K562 (cell line): ENCODE measurements around the gene PAPOLB. TPM values are rescaled to one million over a fixed set of nuclear protein-coding genes. Genes with fewer than 3 reads are reported as not detected.

Source experiments
- ATAC-seq: fragments of 200-7000 bp; cut with Tn5 transposase; 3 replicates; pipeline ENCODE4 v1.9.1; 2020; ENCODE audit warnings: moderate library complexity
- BruUV-seq: library from RNA; stranded (reverse); fragments of 400-500 nt; replicated peaks from 2 replicates; lab custom pipeline; 2021; lab: Mats Ljungman, UMichigan
- CTCF ChIA-PET: fragments of 300-600 bp; formaldehyde crosslinking; extraction: SDS; loops from one replicate; lab custom pipeline; 2021; ENCODE audit warnings: low intra/inter-chr PET ratio; lab: Yijun Ruan, JAX
- POLR2A ChIA-PET: fragments of 300-600, 350-650 bp; sonication (Branson Sonifier 250); formaldehyde crosslinking; extraction: SDS; loops from one replicate; lab custom pipeline; 2021; ENCODE audit warnings: antibody characterized with exemption, inconsistent platforms; lab: Yijun Ruan, JAX
- DNase-seq, 4 experiments: peaks; one replicate each; pipeline versions ENCODE4 v3.0.0 to v3.0.0-alpha.2; 2011 to 2018; ENCODE audit warnings: low spot score in 3 of 4, mixed read lengths in 3 of 4; ENCODE audit errors: extremely low read depth in 1 of 4
- FAIRE-seq: peaks from 2 replicates; lab custom pipeline; 2011; peaks lifted over from hg19 to GRCh38; lab: Jason Lieb, UNC
- H2AFZ ChIP-seq: 2 replicates; pipeline ENCODE4 v1.6.0; 2011; ENCODE audit warnings: low read depth, low read length, control low read depth, inconsistent platforms
- H3K27ac ChIP-seq: fragments of 200-600 bp; 3 replicates; pipeline ENCODE4 v1.8.0; 2011; ENCODE audit warnings: low read depth, mild to moderate bottlenecking, control low read depth, inconsistent platforms, low read length, moderate library complexity, mixed read lengths; ENCODE audit errors: extremely low read depth
- H3K27me3 ChIP-seq, 2 experiments: fragments of 300-600 bp in 1 of 2; 2 replicates in 1 of 2; 3 replicates in 1 of 2; pipeline versions ENCODE4 v1.6.0 to v1.8.0; 2011; ENCODE audit warnings: inconsistent platforms in 2 of 2, low read length in 2 of 2, mild to moderate bottlenecking in 1 of 2, mixed read lengths in 1 of 2, moderate library complexity in 1 of 2; ENCODE audit not compliant: control insufficient read depth in 2 of 2, insufficient read depth in 2 of 2
- H3K36me3 ChIP-seq: fragments of 300-600 bp; 3 replicates; pipeline ENCODE4 v1.8.0; 2011; ENCODE audit warnings: mild to moderate bottlenecking, low read length, inconsistent platforms; ENCODE audit not compliant: control insufficient read depth, insufficient read depth
- H3K4me1 ChIP-seq, 2 experiments: fragments of 200-600 bp in 1 of 2; replicated peaks in 1 of 2; 2 replicates in 1 of 2; 3 replicates in 1 of 2; pipeline versions ENCODE4 v1.5.1 to v1.8.0; 2011; ENCODE audit warnings: inconsistent platforms in 2 of 2, low read length in 2 of 2, mild to moderate bottlenecking in 1 of 2, mixed read lengths in 1 of 2, moderate library complexity in 1 of 2; ENCODE audit not compliant: control insufficient read depth in 2 of 2, insufficient read depth in 2 of 2
- H3K4me2 ChIP-seq: 2 replicates; pipeline ENCODE4 v1.6.1; 2011; ENCODE audit warnings: low read length, control low read depth, inconsistent platforms, mixed read lengths; ENCODE audit not compliant: insufficient read depth
- H3K4me3 ChIP-seq: fragments of 200-600 bp; sonication (generic), shearing (Covaris generic); 2 replicates; pipeline ENCODE4 v1.5.1; 2016; ENCODE audit warnings: control low read depth, inconsistent platforms
- H3K79me2 ChIP-seq: fragments of 200-600 bp; 3 replicates; pipeline ENCODE4 v1.8.0; 2011; ENCODE audit warnings: low read length, inconsistent platforms; ENCODE audit not compliant: control insufficient read depth, insufficient read depth
- H3K9ac ChIP-seq, 2 experiments: 2 replicates each; pipeline versions ENCODE4 v1.6.0 to v1.6.1; 2011; ENCODE audit warnings: low read depth in 2 of 2, low read length in 2 of 2, control low read depth in 1 of 2, inconsistent platforms in 1 of 2, mild to moderate bottlenecking in 1 of 2, mixed read lengths in 1 of 2; ENCODE audit not compliant: insufficient read depth in 1 of 2
- H3K9me1 ChIP-seq: one replicate; pipeline ENCODE4 v1.6.0; 2011; ENCODE audit warnings: inconsistent platforms, mild to moderate bottlenecking, low read length, moderate library complexity; ENCODE audit not compliant: control insufficient read depth, insufficient read depth
- H3K9me3 ChIP-seq: replicated peaks from 2 replicates; pipeline ENCODE4 v1.5.1; 2011; ENCODE audit warnings: low read depth, low read length, inconsistent platforms; ENCODE audit not compliant: control insufficient read depth, insufficient read depth
- H4K20me1 ChIP-seq: replicated peaks from 2 replicates; pipeline ENCODE4 v1.6.1; 2011; ENCODE audit warnings: low read length, inconsistent platforms, mixed read lengths; ENCODE audit not compliant: control insufficient read depth, insufficient read depth
- CLOCK ChIP-seq: fragments of 250-450 bp; sonication (Bioruptor Pico); IDR thresholded peaks from 2 replicates; pipeline ENCODE4 v1.4.0; 2020; ENCODE audit warnings: mild to moderate bottlenecking, moderate library complexity, borderline replicate concordance
- GATAD2B ChIP-seq: fragments of 450-650 bp; IDR thresholded peaks from 2 replicates; pipeline ENCODE4 v1.6.1; 2017; ENCODE audit warnings: mild to moderate bottlenecking, borderline replicate concordance
- IFI16 ChIP-seq: fragments of 250-450 bp; sonication (Bioruptor Pico); IDR thresholded peaks from 2 replicates; pipeline ENCODE4 v2.1.2; 2022; ENCODE audit warnings: mild to moderate bottlenecking, inconsistent platforms
- KHSRP ChIP-seq: fragments of 450-650 bp; IDR thresholded peaks from 2 replicates; pipeline ENCODE4 v1.6.1; 2017
- MITF ChIP-seq: IDR thresholded peaks from 2 replicates; pipeline ENCODE4 v1.6.1; 2014; ENCODE audit warnings: antibody characterized with exemption
- NEUROD1 ChIP-seq: fragments of 150-350 bp; IDR thresholded peaks from 2 replicates; pipeline ENCODE4 v1.6.1; 2014; ENCODE audit warnings: borderline replicate concordance, low read length, low read depth; ENCODE audit not compliant: partially characterized antibody
- NONO ChIP-seq, 2 experiments: fragments of 200-400 bp in 1 of 2; fragments of 450-650 bp in 1 of 2; formaldehyde crosslinking in 1 of 2; IDR thresholded peaks; 2 replicates each; pipeline ENCODE4 v1.6.1; 2017; ENCODE audit warnings: low read depth in 2 of 2, mild to moderate bottlenecking in 2 of 2, moderate library complexity in 2 of 2, low read length in 1 of 2
- SMARCB1 ChIP-seq: IDR thresholded peaks from 2 replicates; pipeline ENCODE4 v1.6.1; 2011; ENCODE audit warnings: improper control_type of control experiment, low read depth; ENCODE audit not compliant: insufficient read length
- STAT5B ChIP-seq: fragments of 250-450 bp; sonication (Bioruptor Pico); IDR thresholded peaks from 2 replicates; pipeline ENCODE4 v1.8.0; 2021; ENCODE audit warnings: mild to moderate bottlenecking, inconsistent platforms
- THRA ChIP-seq: fragments of 450-650 bp; IDR thresholded peaks from 2 replicates; pipeline ENCODE4 v1.6.1; 2017; ENCODE audit warnings: mild to moderate bottlenecking, moderate library complexity
- YY1 ChIP-seq, 3 experiments: IDR thresholded peaks; 2 replicates each; pipeline ENCODE4 v1.6.1; 2011; ENCODE audit warnings: low read length in 2 of 3, mild to moderate bottlenecking in 2 of 3, moderate library complexity in 2 of 3, borderline replicate concordance in 1 of 3, control low read depth in 1 of 3, low read depth in 1 of 3; ENCODE audit not compliant: insufficient read depth in 3 of 3, insufficient replicate concordance in 2 of 3, control insufficient read depth in 1 of 3, insufficient read length in 1 of 3; ENCODE audit errors: extremely low read depth in 1 of 3
- ZFX ChIP-seq: sonication (generic); formaldehyde crosslinking; IDR thresholded peaks from 2 replicates; pipeline ENCODE4 v1.8.0; 2022; ENCODE audit warnings: mild to moderate bottlenecking, missing genetic modification reagents, moderate library complexity
- ZNF174 ChIP-seq: fragments of 250-450 bp; sonication (Bioruptor Pico); IDR thresholded peaks from 2 replicates; pipeline ENCODE4 v1.4.0; 2020; ENCODE audit warnings: mild to moderate bottlenecking
- ZSCAN32 ChIP-seq: fragments of 450-650 bp; formaldehyde crosslinking; IDR thresholded peaks from 2 replicates; pipeline ENCODE4 v1.4.0; 2020; ENCODE audit warnings: mild to moderate bottlenecking, moderate library complexity
- WGBS: fragments of 100-300 bp; shearing (Covaris generic); methylation state at CpG from one replicate; pipeline ENCODE4 v1.1.6; 2016; ENCODE audit warnings: low coverage, mixed read lengths; ENCODE audit not compliant: insufficient coverage; ENCODE audit errors: missing lambda C conversion rate; 5-methylcytosine and 5-hydroxymethylcytosine counted together
- in situ Hi-C: fragments of 300-500 bp; cut with MboI; formaldehyde crosslinking; loops from 4 replicates; pipeline ENCODE4 v1.15.0; 2018; ENCODE audit warnings: inconsistent platforms, mixed read lengths
- intact Hi-C: fragments of 100-400 bp; cut with micrococcal nuclease; formaldehyde crosslinking; loops from 2 replicates; pipeline ENCODE4 v1.14.2; 2022
- polyA plus RNA-seq, 8 experiments: library from polyadenylated mRNA; depleted of rRNA in 4 of 8; stranded (reverse) in 5 of 8; unstranded in 3 of 8; fragments of >200 nt; fragmentation: Nextera tagmentation in 2 of 8; fragmentation: Illumina TruSeq in 1 of 8; extraction: Ambion mirVana in 2 of 8; extraction: Trizol in 1 of 8; gene quantifications; 2 replicates each; pipeline versions ENCODE4 v1.2.1 to v1.2.3, GENCODE V29; 2011 to 2014; ENCODE audit warnings: inconsistent platforms in 1 of 8, missing spikeins in 1 of 8
- total RNA-seq, 7 experiments: library from RNA; depleted of rRNA in 6 of 7; stranded (reverse); fragments of >200 nt in 6 of 7; fragmentation: Illumina TruSeq in 2 of 7; extraction: Trizol in 2 of 7; gene quantifications; 2 replicates each; pipeline versions ENCODE4 v1.2.1 to v1.2.3, GENCODE V29; 2011 to 2021; ENCODE audit warnings: low replicate concordance in 1 of 7

The PAPOLB gene
- total and polyA plus RNA-seq, 9 of the 15 experiments (the other 6 are each of a cell fraction or from before 2014, with no cell fraction given), result 0.04 to 0.33 (median 0.16) TPM; not detected in 4

- H3K27ac ChIP-seq, result no peak overlapping the region
- no peaks in the 10 kb centered on the region; the same call in 1 of the 2 replicates for H3K9me3 ChIP-seq
- intact Hi-C loops, result loop anchor here (10.0 kb wide), 2 partner anchors 85 to 265 kb away; no protein-coding TSS in a partner anchor
Observed at GRCh38 chr7:4880218-4880617, 18.4 kb upstream of the PAPOLB start.

More at GRCh38 chr7:4880218-4880617, 18.4 kb upstream of the PAPOLB start:
- ChIA-PET CTCF (interaction anchor here (0.8 kb wide), 1 partner anchor 859 kb away, joined by 4 read pairs; no protein-coding TSS in a partner anchor), POLR2A (no interaction called here)
- Histone ChIP-seq H4K20me1 (no peaks in the 10 kb centered on the region), H2AFZ (no peak overlapping the region), H3K27me3 (no peaks in the 10 kb centered on the region), H3K36me3 (peaks cover 17% of the 10 kb centered on the region; the same call in 1 of the 3 replicates), H3K4me3 (no peak overlapping the region), H3K79me2 (peaks cover 4% of the 10 kb centered on the region; the same call in 2 of the 3 replicates), H3K9ac (peak overlapping the region in 1 of 2 experiments; percentile 26; a peak in 1 of 4 replicates), H3K4me1 (peaks cover 9 to 18% of the 10 kb centered on the region in 2 experiments), H3K4me2 (no peak overlapping the region), H3K9me1 (no peaks in the 10 kb centered on the region)
- DNase-seq, result no peak
- ATAC-seq, result no peak
- 49% methylated on average over 8 of the region's 10 CpGs for WGBS
- in situ Hi-C loops, result no loop called here
- no peak for TF ChIP-seq NEUROD1
- no peak for TF ChIP-seq YY1 (IDR thresholded peaks at IDR 0.05; ENCODE audit: borderline replicate concordance in 1 of 3, control insufficient read depth in 1 of 3, extremely low read depth in 1 of 3, insufficient read depth in 3 of 3, insufficient read length in 1 of 3, insufficient replicate concordance in 2 of 3, low read depth in 1 of 3, low read length in 2 of 3)
- no peak for TF ChIP-seq CLOCK (CRISPR knock-in tag)
- TF ChIP-seq IFI16, result no peak
- TF ChIP-seq ZFX, result no peak
- no peak for TF ChIP-seq THRA
- no peak for TF ChIP-seq MITF
- no peak for TF ChIP-seq ZNF174 (CRISPR knock-in tag)
- no peak for TF ChIP-seq SMARCB1
- no peak for TF ChIP-seq KHSRP
- no peak for TF ChIP-seq GATAD2B
- TF ChIP-seq STAT5B, result no peak
- no peak for TF ChIP-seq NONO (IDR thresholded peaks at IDR 0.05; ENCODE audit: low read depth in 2 of 2, low read length in 1 of 2)
- TF ChIP-seq ZSCAN32 (CRISPR knock-in tag), result no peak
- no TSS peak for BruUV-seq
- FAIRE-seq, result no peak
